Mucosa of rectum (tissue), 2 donors: ENCODE measurements around the gene NMNAT3.
"Not testable (repeated sequence)": the region's sequence is repeated elsewhere in the genome, so short reads cannot be mapped to it uniquely, and the experiment has no call there.

Experiments
- H3K27ac ChIP-seq, 2 donors: one replicate each; pipeline ENCODE4 v1.7.0; 2013; ENCODE audit warnings: inconsistent platforms in 2 of 2, low read depth in 2 of 2, low read length in 2 of 2
- H3K27me3 ChIP-seq, 2 donors: one replicate each; pipeline ENCODE4 v1.7.0; 2013; ENCODE audit warnings: low read length in 2 of 2; ENCODE audit not compliant: control insufficient read depth in 2 of 2, insufficient read depth in 2 of 2
- H3K36me3 ChIP-seq, 2 donors: one replicate each; pipeline ENCODE4 v1.7.0; 2013; ENCODE audit warnings: low read length in 2 of 2; ENCODE audit not compliant: control insufficient read depth in 2 of 2, insufficient read depth in 2 of 2
- H3K4me1 ChIP-seq, 2 donors: one replicate each; pipeline ENCODE4 v1.7.0; 2013; ENCODE audit warnings: low read length in 2 of 2, mild to moderate bottlenecking in 1 of 2; ENCODE audit not compliant: control insufficient read depth in 2 of 2, insufficient read depth in 2 of 2
- H3K4me3 ChIP-seq, 2 donors: one replicate each; pipeline ENCODE4 v1.7.0; 2013; ENCODE audit warnings: low read length in 2 of 2
- H3K9ac ChIP-seq, 2 donors: one replicate each; pipeline ENCODE4 v1.7.0; 2013; ENCODE audit warnings: low read length in 2 of 2, low read depth in 1 of 2, mild to moderate bottlenecking in 1 of 2
- H3K9me3 ChIP-seq, 2 donors: one replicate each; pipeline ENCODE4 v1.7.0; 2013; ENCODE audit warnings: low read length in 2 of 2; ENCODE audit not compliant: control insufficient read depth in 2 of 2
- donor health status: healthy.
- donor health status: Normal muscosa, but diverticular disease.

NMNAT3 gene

GRCh38 chr3:139588450-139588849 lies 89.3 kb downstream of the NMNAT3 start:
- H3K27me3 ChIP-seq, result no peaks in the 10 kb centered on the region
- H3K36me3 ChIP-seq, result no peaks in the 10 kb centered on the region
- H3K9ac ChIP-seq, result no peak overlapping the region
- no peak overlapping the region for H3K4me3 ChIP-seq
- no peaks in the 10 kb centered on the region for H3K4me1 ChIP-seq
- H3K9me3 ChIP-seq, result no peaks in the 10 kb centered on the region
- no peak overlapping the region for H3K27ac ChIP-seq

GRCh38 chr3:139587797-139588196 lies 90.0 kb downstream of the NMNAT3 start:
- Histone ChIP-seq H3K9me3 (no peaks in the 10 kb centered on the region), H3K4me1 (no peaks in the 10 kb centered on the region), H3K27me3 (no peaks in the 10 kb centered on the region), H3K4me3 (no peak overlapping the region), H3K27ac (no peak overlapping the region), H3K9ac (no peak overlapping the region), H3K36me3 (no peaks in the 10 kb centered on the region)

- Histone ChIP-seq H3K9me3 (no peaks in the 10 kb centered on the region), H3K27ac (no peak overlapping the region), H3K4me1 (no peaks in the 10 kb centered on the region), H3K9ac (no peak overlapping the region), H3K27me3 (no peaks in the 10 kb centered on the region), H3K36me3 (no peaks in the 10 kb centered on the region), H3K4me3 (no peak overlapping the region)
Observed at GRCh38 chr3:139586420-139587017, 91.3 kb downstream of the NMNAT3 start.

- H3K4me1 ChIP-seq, result no peaks in the 10 kb centered on the region
- H3K9ac ChIP-seq, result no peak overlapping the region
Observed at GRCh38 chr3:139585820-139586219, 92.0 kb downstream of the NMNAT3 start.

GRCh38 chr3:139583651-139584050 lies 94.1 kb downstream of the NMNAT3 start:
- not testable (repeated sequence) for H3K4me1 ChIP-seq, H3K9me3 ChIP-seq, H3K9ac ChIP-seq, H3K36me3 ChIP-seq, H3K27ac ChIP-seq, H3K27me3 ChIP-seq, H3K4me3 ChIP-seq

More at GRCh38 chr3:139585820-139586219, 92.0 kb downstream of the NMNAT3 start:
- Histone ChIP-seq H3K9me3 (no peaks in the 10 kb centered on the region), H3K27me3 (no peaks in the 10 kb centered on the region), H3K4me3 (no peak overlapping the region), H3K36me3 (no peaks in the 10 kb centered on the region), H3K27ac (no peak overlapping the region)

- no peak overlapping the region for H3K4me3 ChIP-seq
- H3K9me3 ChIP-seq, result no peaks in the 10 kb centered on the region
- no peak overlapping the region for H3K9ac ChIP-seq
- H3K27ac ChIP-seq, result no peak overlapping the region
- no peaks in the 10 kb centered on the region for H3K4me1 ChIP-seq
- no peaks in the 10 kb centered on the region for H3K36me3 ChIP-seq
- no peaks in the 10 kb centered on the region for H3K27me3 ChIP-seq
Observed at GRCh38 chr3:139578783-139579182, 99.0 kb downstream of the NMNAT3 start.

GRCh38 chr3:139577909-139578308 lies 99.9 kb downstream of the NMNAT3 start:
- Histone ChIP-seq H3K4me3 (no peak overlapping the region), H3K9ac (no peak overlapping the region), H3K27me3 (no peaks in the 10 kb centered on the region), H3K4me1 (no peaks in the 10 kb centered on the region), H3K27ac (no peak overlapping the region), H3K9me3 (no peaks in the 10 kb centered on the region), H3K36me3 (no peaks in the 10 kb centered on the region)

- no peaks in the 10 kb centered on the region for H3K36me3 ChIP-seq
- H3K9me3 ChIP-seq, result no peaks in the 10 kb centered on the region
- H3K4me1 ChIP-seq, result no peaks in the 10 kb centered on the region
- no peak overlapping the region for H3K27ac ChIP-seq
- no peak overlapping the region for H3K9ac ChIP-seq
- no peaks in the 10 kb centered on the region for H3K27me3 ChIP-seq
- H3K4me3 ChIP-seq, result no peak overlapping the region
Observed at GRCh38 chr3:139577346-139577745, 100.4 kb downstream of the NMNAT3 start.

- Histone ChIP-seq H3K4me3 (no peak overlapping the region), H3K27me3 (no peaks in the 10 kb centered on the region), H3K36me3 (peaks cover 0 to 3% of the 10 kb centered on the region in 2 donors), H3K4me1 (no peaks in the 10 kb centered on the region), H3K27ac (no peak overlapping the region), H3K9me3 (no peaks in the 10 kb centered on the region), H3K9ac (no peak overlapping the region)
Observed at GRCh38 chr3:139574026-139574947, 103.5 kb downstream of the NMNAT3 start.

GRCh38 chr3:139572847-139573672 lies 104.7 kb downstream of the NMNAT3 start:
- Histone ChIP-seq H3K4me1 (no peaks in the 10 kb centered on the region), H3K9ac (no peak overlapping the region), H3K9me3 (no peaks in the 10 kb centered on the region), H3K27ac (no peak overlapping the region), H3K4me3 (no peak overlapping the region), H3K27me3 (no peaks in the 10 kb centered on the region), H3K36me3 (peaks cover 0 to 3% of the 10 kb centered on the region in 2 donors)
